ENCODE data around the gene DNASE2B.

Gene DNASE2B, protein sequence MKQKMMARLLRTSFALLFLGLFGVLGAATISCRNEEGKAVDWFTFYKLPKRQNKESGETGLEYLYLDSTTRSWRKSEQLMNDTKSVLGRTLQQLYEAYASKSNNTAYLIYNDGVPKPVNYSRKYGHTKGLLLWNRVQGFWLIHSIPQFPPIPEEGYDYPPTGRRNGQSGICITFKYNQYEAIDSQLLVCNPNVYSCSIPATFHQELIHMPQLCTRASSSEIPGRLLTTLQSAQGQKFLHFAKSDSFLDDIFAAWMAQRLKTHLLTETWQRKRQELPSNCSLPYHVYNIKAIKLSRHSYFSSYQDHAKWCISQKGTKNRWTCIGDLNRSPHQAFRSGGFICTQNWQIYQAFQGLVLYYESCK

DNA sequence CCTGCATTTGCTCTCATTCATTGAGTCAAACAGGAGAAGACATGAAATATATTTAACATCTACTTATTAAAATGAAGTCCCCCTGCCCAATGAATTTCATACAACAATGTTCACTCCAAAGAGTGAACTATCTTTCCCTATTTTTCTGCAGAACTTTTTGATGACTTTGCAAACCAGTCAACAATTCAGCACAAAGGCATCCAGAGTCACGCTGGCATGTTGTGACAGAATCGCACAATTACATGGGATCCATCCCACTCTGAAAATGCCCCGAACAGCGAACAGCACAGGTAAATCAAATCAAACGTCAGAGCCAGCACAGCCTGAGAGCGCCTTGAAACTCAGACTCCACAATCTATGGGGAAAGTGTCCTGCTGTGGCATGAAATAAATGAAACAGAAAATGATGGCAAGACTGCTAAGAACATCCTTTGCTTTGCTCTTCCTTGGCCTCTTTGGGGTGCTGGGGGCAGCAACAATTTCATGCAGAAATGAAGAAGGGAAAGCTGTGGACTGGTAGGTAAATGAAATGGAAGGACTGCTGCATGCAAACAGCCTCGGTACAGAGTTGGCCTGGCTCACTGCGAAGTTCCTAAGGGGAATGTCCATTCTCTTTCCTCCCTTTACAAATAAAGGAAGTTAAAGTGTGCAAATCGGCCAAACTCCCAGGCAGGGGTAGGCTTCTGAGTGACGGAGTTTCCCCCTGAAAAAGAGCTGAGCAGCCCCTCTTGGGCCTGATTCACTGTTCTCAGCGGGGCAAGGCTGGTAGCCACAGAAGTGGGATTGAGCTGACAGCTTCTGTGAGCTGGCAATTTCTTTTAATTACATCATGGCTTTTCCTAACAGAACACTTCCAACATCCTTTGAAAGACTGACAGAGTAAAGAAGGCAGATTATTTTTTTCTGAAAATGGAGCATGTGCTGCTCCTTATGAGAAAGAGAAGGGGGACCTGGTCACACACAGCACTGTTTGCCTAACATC is at the start of gene DNASE2B:
Gene DNASE2B, plus strand, starts transcription at position 310 of the 981 bp plus-strand sequence. Its CDS starts 81 bp downstream, at position 391.
- Mint-ChIP-seq H3K4me1 (no peaks in the 10 kb centered on the region), H3K27ac (no peak within 1 kb of the TSS), H3K36me3 (no peaks in the 10 kb centered on the region), H3K4me3 (no peak within 1 kb of the TSS), H3K9me3 (no peaks in the 10 kb centered on the region), H3K27me3 (no peaks in the 10 kb centered on the region)
- no peak for ATAC-seq

DNA sequence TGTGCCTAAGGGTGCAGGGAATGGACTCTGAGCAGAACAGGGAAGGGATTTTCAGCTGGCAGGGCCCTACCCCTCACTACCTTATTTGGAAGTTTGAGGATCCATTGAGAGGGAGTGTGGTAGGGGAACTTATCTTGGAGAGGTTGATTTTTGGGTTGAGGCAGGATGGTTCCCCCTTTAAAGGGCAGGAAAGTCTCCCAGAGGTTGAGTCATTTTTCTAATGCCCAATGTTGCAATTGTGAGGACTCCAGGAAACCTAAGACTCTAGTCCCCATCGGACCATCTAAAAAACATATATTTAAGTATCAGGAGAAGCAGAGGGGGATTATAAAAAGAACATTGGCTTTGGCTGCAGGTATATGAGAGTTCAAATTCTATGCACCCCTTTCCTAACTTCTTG is 49.5 kb upstream of the DNASE2B start:
- no peaks in the 10 kb centered on the region for H3K36me3 Mint-ChIP-seq
- no peaks in the 10 kb centered on the region for H3K4me1 Mint-ChIP-seq
- ATAC-seq: no peak
- H3K27ac Mint-ChIP-seq: no peak overlapping the region
- no peak overlapping the region for H3K4me3 Mint-ChIP-seq
- no peaks in the 10 kb centered on the region for H3K9me3 Mint-ChIP-seq
- H3K27me3 Mint-ChIP-seq: no peaks in the 10 kb centered on the region

DNA sequence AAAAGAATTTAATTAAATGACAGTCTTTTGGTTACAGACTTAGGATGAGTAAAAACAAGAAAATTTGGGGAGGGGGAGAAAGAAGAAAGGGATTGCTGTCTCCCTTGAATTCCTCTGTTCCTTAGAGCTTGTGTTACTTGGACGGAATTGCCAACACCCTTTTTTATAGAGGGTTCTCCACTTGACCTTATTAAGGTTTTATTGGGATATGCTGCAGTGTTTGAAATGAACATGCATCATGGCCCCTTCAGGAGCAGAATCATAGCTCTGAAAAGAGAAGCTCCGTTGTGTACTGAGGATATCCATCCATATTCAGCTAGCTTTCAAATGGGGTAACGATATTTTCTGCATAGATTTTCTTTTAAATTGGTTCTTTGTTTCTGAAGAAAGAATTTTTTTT is 48.2 kb upstream of the DNASE2B start:
- ATAC-seq: no peak
- Mint-ChIP-seq H3K36me3 (no peaks in the 10 kb centered on the region), H3K27ac (no peak overlapping the region), H3K4me1 (no peaks in the 10 kb centered on the region), H3K27me3 (no peaks in the 10 kb centered on the region), H3K4me3 (no peak overlapping the region), H3K9me3 (no peaks in the 10 kb centered on the region)

DNA sequence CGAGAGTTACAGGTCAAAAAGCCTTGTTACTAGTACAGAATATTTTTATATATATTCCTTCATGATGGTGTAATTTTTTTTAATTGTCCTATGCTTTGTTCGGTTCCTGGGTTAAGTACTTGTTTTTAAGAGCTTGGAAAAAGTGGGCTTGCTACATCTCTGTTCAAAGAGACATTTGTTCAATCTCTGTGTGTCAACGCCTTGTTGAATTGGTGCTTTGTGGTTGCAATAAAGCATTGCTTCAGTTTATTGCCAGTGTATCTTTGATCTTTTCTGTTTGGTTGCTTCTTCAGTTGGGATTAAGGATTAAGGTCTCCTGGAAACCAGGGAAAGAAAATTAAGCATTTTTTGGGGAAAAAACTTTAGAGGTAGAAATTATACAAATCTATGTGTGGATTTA is 47.7 kb upstream of the DNASE2B start:
- H3K36me3 Mint-ChIP-seq: no peaks in the 10 kb centered on the region
- H3K4me3 Mint-ChIP-seq: no peak overlapping the region
- H3K27ac Mint-ChIP-seq: no peak overlapping the region
- ATAC-seq: no peak
- H3K4me1 Mint-ChIP-seq: no peaks in the 10 kb centered on the region
- no peaks in the 10 kb centered on the region for H3K27me3 Mint-ChIP-seq
- no peaks in the 10 kb centered on the region for H3K9me3 Mint-ChIP-seq

DNA sequence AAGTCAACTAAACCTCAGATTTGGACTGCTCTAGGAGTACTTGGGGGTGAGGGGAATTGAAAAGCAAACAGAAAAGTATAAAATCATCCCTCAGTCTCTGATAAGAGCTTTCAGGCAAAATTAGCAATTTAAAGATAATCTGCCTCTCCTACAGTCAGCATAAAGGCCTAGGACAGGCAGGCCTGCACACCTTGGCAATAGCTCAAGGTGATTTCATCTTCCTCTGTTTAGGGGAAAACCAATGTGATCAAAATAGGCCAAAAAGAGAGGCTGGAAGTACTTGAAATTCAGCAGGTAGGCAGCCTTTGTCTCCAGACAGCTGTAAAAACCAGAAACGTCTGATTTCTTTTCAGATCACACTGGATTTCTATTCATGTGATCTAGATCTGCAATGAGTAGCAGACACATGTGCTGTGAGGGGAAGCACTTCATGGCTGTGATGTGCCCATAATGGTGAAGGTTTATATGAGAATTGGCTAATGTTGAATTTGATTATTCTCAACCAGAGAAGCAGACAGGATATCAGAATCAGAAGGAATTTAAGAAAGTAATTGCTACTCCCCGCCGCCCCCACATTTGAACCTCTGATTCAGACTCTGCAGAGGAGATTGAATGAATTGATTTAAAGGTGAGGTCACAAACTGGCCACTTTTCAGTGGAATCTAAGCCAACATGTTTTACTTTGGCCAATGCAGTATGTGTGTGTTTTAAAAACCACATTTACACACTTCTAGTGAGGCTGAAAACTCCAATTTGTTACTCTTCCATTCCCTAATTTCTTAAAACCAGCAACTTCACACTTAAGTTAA is 45.8 kb upstream of the DNASE2B start:
- H3K27me3 Mint-ChIP-seq: no peaks in the 10 kb centered on the region

DNA sequence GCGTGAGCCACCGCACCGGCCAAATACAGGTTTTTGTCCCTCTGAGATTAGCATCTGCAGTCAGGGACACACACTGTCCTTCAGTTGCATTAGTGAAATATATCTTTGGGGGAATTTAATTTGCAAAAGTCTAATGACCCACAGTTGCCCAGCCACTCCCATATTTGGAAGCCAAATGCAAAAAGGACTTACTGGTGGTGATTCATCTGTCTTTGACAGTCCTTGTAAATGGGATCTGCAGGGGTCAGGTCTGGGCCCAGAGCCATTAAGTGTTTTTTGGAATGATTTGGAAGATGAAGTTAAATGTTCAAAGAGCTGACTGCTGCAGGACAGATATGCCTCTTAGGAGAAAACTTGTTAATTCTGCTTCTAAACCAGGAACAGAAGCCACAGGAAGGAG is 44.6 kb upstream of the DNASE2B start:
- no peaks in the 10 kb centered on the region for H3K27me3 Mint-ChIP-seq
- H3K9me3 Mint-ChIP-seq: peaks cover 4% of the 10 kb centered on the region
- H3K4me3 Mint-ChIP-seq: no peak overlapping the region
- H3K4me1 Mint-ChIP-seq: no peaks in the 10 kb centered on the region
- H3K27ac Mint-ChIP-seq: no peak overlapping the region
- peaks cover 3% of the 10 kb centered on the region for H3K36me3 Mint-ChIP-seq
- ATAC-seq: no peak

More for the DNA sequence above, 45.8 kb upstream of the DNASE2B start:
- Mint-ChIP-seq H3K4me3 (no peak overlapping the region), H3K9me3 (peaks cover 4% of the 10 kb centered on the region), H3K4me1 (no peaks in the 10 kb centered on the region), H3K36me3 (peaks cover 3% of the 10 kb centered on the region), H3K27ac (no peak overlapping the region)
- no peak for ATAC-seq

DNA sequence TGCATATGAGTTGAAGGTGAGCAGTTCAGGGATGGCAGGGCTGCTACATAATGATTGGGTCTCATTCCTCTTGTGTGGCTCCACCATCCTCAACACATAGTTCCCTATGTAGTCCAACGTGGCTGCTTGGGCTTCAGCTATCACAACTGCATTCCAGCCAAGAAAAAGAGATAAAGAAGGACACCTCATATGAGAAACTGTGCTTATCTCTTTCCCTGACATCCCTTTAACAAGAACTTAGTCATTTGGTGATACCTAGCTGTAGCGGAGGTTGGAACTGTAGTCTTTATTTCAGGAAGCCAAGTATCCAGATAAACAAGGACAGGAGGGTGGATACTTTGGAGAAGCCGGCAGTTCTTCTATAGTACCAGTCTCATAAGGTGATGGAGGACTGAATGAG is 42.7 kb upstream of the DNASE2B start:
- H3K4me1 Mint-ChIP-seq: no peaks in the 10 kb centered on the region
- H3K4me3 Mint-ChIP-seq: no peak overlapping the region
- H3K27ac Mint-ChIP-seq: no peak overlapping the region
- peaks cover 4% of the 10 kb centered on the region for H3K9me3 Mint-ChIP-seq
- H3K27me3 Mint-ChIP-seq: no peaks in the 10 kb centered on the region
- H3K36me3 Mint-ChIP-seq: peaks cover 3% of the 10 kb centered on the region
- no peak for ATAC-seq

DNA sequence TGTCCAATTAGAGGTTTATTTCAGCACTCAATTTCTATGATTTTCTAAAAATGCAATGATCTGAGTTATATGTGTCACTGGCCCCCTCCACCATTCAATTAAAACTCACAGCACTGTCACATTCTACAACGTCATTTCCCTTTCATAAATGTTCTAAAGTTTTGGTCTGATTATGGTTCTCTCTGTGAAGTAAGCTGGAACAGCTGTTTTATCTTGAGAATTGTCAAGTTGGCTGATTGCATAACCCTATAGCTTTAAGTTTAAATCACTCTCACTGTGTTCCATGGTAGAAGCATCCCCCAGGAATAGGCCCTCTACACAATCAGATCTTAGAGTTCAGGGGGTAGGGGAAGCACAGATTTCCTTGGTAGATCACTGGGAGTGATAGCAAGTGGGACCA is 41.4 kb upstream of the DNASE2B start:
- Mint-ChIP-seq H3K4me1 (no peaks in the 10 kb centered on the region), H3K27me3 (no peaks in the 10 kb centered on the region), H3K4me3 (no peak overlapping the region), H3K27ac (no peak overlapping the region), H3K9me3 (peaks cover 4% of the 10 kb centered on the region), H3K36me3 (peaks cover 3% of the 10 kb centered on the region)
- ATAC-seq: no peak

DNA sequence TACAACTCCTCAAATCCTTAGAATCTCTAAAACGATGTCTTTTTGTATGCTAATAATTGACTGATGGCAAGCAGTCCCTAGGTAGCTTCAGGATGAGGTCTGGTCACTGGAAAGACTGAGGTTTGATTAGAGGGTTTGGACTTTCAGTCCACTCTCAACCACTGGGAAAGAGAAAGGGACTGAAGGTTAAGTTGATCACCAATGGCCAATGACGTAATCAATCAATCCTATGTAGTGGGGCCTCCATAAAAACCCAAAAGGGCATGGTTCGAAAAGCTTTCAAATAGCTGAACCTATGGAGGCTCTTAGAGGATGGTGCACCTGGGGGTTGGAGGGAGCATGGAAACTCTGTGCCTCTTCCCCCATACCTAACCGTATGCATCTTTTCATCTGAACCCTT is 39.6 kb upstream of the DNASE2B start:
- H3K9me3 Mint-ChIP-seq: peaks cover 4% of the 10 kb centered on the region
- no peak for ATAC-seq
- no peak overlapping the region for H3K27ac Mint-ChIP-seq
- peaks cover 3% of the 10 kb centered on the region for H3K36me3 Mint-ChIP-seq
- H3K27me3 Mint-ChIP-seq: no peaks in the 10 kb centered on the region
- H3K4me3 Mint-ChIP-seq: no peak overlapping the region
- H3K4me1 Mint-ChIP-seq: peaks cover 9% of the 10 kb centered on the region

DNA sequence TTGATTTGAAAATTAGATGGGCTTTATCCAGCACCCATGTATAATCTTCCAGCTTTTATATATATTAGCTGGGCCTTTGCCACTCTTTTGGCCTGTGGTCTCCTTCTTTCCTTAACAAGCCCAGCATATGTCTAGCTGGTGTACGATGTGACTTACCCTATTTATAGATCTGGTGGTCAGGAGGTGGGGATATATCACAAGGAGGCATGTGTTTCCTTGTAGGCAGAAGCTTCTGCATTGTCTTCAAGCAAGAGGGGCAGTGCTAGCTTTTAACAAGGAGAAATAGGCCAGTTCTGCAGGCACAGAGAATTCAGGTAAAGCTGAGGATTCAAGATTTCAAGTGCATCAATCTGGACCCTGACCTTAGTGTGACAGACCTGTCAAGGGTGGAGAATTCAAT is 38.0 kb upstream of the DNASE2B start:
- Mint-ChIP-seq H3K36me3 (peaks cover 3% of the 10 kb centered on the region), H3K4me1 (peaks cover 9% of the 10 kb centered on the region), H3K27me3 (no peaks in the 10 kb centered on the region), H3K9me3 (peaks cover 4% of the 10 kb centered on the region), H3K27ac (no peak overlapping the region), H3K4me3 (no peak overlapping the region)
- ATAC-seq: no peak

DNA sequence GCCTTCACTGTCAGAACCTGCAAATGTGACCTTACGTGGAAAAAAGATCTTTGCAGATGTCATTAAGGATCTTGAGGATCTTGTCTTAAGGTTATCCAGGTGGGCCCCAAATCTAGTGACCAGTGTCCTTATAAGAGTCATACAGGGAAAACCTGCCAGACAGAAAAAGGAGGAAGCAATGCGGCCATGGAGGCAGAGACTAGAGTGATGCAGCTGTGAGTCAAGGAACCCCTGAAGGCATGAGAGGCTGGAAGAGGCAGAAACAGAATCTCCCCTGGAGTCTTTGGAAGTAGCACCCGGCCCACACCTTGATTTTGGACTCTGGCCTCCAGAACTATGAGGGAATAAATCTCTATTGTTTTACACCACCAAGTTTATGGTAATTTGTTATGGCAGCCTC is 36.5 kb upstream of the DNASE2B start:
- H3K36me3 Mint-ChIP-seq: peaks cover 3% of the 10 kb centered on the region
- peaks cover 2% of the 10 kb centered on the region for H3K9me3 Mint-ChIP-seq
- peaks cover 9% of the 10 kb centered on the region for H3K4me1 Mint-ChIP-seq
- no peak for ATAC-seq
- H3K4me3 Mint-ChIP-seq: no peak overlapping the region
- H3K27me3 Mint-ChIP-seq: no peaks in the 10 kb centered on the region
- H3K27ac Mint-ChIP-seq: no peak overlapping the region

DNA sequence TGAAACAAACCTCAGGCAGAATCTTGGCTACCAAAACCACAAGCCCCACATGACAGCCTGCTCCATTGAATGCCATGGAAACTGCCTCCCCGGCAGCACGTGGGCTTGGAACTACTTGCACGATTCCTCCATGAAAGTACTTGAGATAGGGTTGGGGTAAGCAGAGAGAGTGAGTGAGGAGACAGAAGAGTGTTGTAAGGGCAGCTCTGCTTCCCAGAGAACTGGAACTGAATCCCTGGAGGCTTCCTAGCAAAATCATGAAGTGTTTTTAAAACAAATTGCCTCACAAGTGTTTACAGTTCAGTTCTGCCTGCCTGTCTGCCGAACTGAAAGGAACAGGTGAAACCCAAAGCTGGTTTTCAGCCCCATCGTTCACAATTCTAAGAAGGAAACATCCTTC is 35.3 kb upstream of the DNASE2B start:
- no peaks in the 10 kb centered on the region for H3K9me3 Mint-ChIP-seq
- no peak overlapping the region for H3K4me3 Mint-ChIP-seq
- H3K27ac Mint-ChIP-seq: no peak overlapping the region
- ATAC-seq: no peak
- no peaks in the 10 kb centered on the region for H3K27me3 Mint-ChIP-seq
- peaks cover 9% of the 10 kb centered on the region for H3K4me1 Mint-ChIP-seq
- H3K36me3 Mint-ChIP-seq: no peaks in the 10 kb centered on the region

DNA sequence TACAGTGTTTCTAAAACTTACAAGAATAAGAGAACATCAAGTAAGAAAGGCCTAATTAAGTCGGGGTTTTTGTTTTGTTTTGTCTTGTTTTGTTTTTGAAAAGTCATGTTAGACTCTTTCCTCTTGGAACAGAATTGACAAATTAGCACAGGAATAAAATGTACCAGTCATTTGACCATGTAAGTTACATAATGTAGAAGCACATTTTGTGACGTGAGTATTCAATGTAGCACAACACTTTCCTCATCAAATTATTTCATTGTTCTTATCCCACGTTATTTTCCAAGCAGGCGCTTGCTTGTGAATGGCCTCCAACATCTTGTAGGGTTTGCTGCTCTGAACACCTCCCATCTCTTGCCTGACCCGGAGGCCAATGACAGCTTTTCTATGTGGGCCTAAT is 34.7 kb upstream of the DNASE2B start:
- H3K4me3 Mint-ChIP-seq: no peak overlapping the region
- no peak for ATAC-seq
- peaks cover 9% of the 10 kb centered on the region for H3K4me1 Mint-ChIP-seq
- no peaks in the 10 kb centered on the region for H3K36me3 Mint-ChIP-seq
- H3K9me3 Mint-ChIP-seq: no peaks in the 10 kb centered on the region
- H3K27me3 Mint-ChIP-seq: no peaks in the 10 kb centered on the region
- H3K27ac Mint-ChIP-seq: no peak overlapping the region

DNA sequence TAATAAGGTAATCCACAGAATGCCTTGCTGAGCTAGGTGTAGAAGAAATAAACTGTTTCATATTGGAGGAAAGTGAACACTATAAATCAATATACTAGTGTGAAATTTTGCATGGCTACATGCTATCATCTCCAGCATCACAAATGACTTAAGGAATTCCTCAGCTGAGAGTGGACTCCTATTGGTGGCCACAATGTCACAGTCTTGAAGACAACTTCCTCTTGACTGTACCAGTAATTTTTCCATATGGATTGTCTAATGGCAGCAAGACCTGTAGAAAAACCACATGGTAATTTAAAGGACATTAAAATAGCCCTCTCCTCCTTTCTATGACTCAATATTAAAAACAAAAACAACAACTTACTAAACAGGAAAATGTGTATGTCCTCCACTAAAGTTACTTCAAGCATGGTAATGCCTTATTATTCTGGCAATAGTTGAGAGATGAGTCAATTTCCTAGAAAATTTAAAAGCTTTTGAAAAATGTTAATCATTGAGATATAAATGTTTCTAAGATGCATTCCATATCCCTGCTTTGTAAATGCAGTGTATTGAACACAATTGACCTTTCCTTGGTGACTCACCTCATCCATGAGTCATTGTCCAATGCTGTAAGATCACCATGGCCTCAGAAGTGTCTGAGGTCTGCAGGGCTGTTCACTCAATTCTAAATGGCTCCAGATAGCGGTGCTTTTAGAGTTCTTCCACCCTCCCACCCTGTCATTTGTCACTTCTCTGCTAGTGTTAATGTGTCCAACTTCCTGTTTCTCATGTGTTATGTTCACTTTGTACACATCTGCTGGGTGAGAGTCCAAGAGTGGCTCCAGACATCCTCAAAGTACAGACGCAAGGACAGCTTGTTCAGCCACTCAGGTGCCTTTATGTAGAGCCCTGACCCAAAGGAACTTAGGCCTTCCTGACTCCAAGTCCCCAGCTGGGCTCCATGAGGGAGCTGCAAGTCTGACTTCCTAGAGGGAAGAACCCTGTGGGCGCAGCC is 32.8 kb upstream of the DNASE2B start:
- Mint-ChIP-seq H3K4me3 (no peak overlapping the region), H3K27ac (no peak overlapping the region), H3K27me3 (no peaks in the 10 kb centered on the region), H3K9me3 (no peaks in the 10 kb centered on the region), H3K36me3 (no peaks in the 10 kb centered on the region), H3K4me1 (peaks cover 9% of the 10 kb centered on the region)
- peak; percentile 68 for ATAC-seq

Data from stimulated activated memory B cell treated with anti-CD40 and anti-IgM and Interleukin-4, amounts not matched to agents 10 μg/mL and 1 μg/mL and 100 μg/mL, for 72 hours (primary cell).